Epithelial cell of proximal tubule (primary cell): Measurements from ENCODE around the gene GPRIN1. TPM values are rescaled to one million over a fixed set of nuclear protein-coding genes. Genes with fewer than 3 reads are reported as not detected.

Source experiments
- DNase-seq: peaks from one replicate; pipeline ENCODE4 v3.0.0-alpha.2; 2011; ENCODE audit warnings: low read depth
- H3K4me3 ChIP-seq: 2 replicates; pipeline ENCODE4 v1.5.1; 2011; ENCODE audit warnings: low read depth, mild to moderate bottlenecking, low read length
- total RNA-seq: library from RNA; depleted of rRNA; stranded (reverse); fragments of >200 nt; gene quantifications from 2 replicates; pipeline ENCODE4 v1.2.3, GENCODE V29; 2015
- TF ChIP-seq, protein P1 (sequence below): conservative IDR thresholded peaks from 2 replicates; pipeline ENCODE4 v1.5.1; 2012; ENCODE audit warnings: low read depth, mild to moderate bottlenecking, low read length

Gene GPRIN1
- total RNA-seq, 1 donor from 2014 or later = 34.0 TPM

DNA sequence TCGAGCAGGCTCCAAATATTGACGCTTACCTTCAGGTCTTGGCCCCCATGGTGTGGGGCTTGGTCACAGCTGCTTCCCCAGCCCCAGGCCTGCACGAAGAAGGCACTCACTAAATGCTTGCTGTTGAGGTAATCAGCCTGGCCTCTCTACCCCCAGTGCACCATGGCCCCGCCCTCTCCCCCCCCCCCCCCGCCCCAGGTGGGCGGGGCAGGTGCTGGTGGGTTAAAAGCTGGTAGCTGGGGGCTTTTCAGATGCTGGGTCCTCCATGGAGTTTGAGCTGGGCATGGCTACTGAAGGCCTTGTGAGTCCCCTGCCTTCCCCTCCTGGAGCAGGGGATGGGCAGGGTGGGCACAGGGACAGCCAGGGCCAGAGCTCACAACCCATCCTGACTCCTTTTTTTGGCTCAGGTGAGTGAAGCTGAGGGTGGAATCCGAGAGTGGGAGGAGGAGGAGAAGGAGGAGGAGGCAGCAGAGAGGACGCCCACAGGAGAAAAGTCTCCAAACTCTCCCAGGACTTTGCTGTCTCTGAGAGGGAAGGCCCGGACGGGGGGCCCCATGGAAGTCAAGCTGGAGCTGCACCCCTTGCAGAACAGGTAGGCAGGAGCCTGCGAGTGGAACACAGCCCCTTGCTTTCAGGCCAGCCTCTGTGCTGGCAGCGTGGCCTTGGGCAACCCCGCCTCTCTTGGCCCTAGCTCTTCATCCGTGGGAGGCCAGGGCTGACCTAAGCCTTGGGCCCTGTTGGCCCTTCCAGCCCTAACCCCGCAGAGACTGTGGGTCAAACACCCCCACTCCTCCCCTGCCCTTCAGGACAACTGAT lies 32.9 kb upstream of the GPRIN1 start:
- TF ChIP-seq, protein P1, sequence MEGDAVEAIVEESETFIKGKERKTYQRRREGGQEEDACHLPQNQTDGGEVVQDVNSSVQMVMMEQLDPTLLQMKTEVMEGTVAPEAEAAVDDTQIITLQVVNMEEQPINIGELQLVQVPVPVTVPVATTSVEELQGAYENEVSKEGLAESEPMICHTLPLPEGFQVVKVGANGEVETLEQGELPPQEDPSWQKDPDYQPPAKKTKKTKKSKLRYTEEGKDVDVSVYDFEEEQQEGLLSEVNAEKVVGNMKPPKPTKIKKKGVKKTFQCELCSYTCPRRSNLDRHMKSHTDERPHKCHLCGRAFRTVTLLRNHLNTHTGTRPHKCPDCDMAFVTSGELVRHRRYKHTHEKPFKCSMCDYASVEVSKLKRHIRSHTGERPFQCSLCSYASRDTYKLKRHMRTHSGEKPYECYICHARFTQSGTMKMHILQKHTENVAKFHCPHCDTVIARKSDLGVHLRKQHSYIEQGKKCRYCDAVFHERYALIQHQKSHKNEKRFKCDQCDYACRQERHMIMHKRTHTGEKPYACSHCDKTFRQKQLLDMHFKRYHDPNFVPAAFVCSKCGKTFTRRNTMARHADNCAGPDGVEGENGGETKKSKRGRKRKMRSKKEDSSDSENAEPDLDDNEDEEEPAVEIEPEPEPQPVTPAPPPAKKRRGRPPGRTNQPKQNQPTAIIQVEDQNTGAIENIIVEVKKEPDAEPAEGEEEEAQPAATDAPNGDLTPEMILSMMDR = no peak
- no peak for DNase-seq
- no peak overlapping the region for H3K4me3 ChIP-seq

DNA sequence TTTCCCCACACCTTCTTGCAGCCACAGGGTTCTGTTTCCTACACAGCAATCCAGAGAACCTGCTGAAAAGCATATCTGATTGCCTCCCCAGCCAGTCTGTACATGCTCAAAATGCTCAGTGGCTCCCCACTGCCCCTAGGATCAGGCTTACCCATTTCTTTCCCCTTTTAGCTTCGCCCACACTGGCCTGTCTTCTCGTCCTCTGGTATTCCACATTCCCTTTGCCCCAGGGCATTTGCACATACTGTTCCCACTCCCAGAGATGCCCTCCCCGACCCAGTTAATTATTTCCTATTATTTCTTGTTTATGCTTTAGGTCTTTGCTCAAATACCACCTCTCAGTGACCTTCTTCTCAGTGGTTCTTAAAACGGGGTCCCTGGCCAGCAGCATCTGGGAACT lies 30.7 kb upstream of the GPRIN1 start:
- DNase-seq = no peak
- TF ChIP-seq, protein P1 = no peak
- no peak overlapping the region for H3K4me3 ChIP-seq

DNA sequence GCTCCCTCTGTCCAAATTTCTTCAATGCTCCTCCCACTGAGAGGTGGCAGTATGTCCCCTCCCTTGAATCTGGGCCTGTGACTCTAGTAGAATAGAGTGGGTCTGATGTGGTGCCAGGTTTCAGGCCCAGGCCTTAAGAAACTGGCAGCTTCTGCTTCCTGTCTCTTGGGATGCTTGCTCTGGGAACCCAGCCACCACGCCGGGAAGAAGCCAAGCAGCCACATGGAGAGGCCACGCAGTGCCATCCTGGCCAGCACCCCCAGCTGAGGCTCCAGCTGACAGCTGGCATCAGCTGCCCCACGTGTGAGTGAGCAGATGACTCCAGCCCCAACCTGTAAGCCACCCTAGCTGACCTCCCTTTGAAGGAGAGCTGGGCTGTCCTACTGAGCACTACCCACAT lies 30.0 kb upstream of the GPRIN1 start:
- TF ChIP-seq, protein P1 = no peak
- DNase-seq = no peak
- H3K4me3 ChIP-seq = no peak overlapping the region

DNA sequence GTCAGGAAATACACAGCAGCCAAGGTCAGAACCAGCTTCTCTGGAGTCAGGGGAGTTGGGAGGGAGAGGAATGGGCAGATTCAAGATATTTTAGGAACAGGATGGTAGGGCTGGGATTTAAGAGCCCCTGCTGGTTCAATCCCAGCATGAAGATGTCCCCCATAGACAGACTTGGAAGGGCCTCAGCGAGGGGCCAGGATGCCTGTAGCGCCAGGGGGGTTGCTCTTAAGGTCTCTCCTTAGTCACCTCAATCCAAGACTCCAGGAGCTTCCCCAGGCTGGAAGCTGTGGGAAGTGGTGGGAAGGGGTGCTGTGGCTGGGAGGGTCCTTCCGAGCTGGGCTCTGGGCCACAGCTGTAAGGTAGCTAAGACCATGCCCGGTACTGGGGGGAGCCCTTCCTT lies 29.3 kb upstream of the GPRIN1 start:
- no peak overlapping the region for H3K4me3 ChIP-seq

DNA sequence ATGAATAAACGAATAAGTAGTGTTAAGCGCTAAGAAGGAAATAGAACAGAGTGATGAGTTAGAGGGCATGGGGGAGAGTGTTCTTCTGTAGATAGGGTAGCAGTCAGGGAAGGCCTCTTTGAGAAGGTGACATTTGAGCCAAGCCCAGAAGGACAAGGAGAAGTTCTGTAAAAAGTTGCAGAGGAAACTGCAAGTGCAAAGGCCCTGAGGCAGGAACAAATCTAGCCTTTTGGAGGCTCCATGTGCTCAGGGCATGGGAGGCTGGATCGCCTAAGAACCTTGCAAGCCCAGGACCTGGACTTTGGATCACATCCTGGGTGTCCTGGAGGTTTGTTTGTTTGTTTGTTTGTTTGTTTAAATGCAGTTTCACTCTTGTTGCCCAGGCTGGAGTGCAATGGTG lies 28.5 kb upstream of the GPRIN1 start:
- DNase-seq = no peak
- TF ChIP-seq, protein P1 = no peak
- no peak overlapping the region for H3K4me3 ChIP-seq

More for the DNA sequence above, 29.3 kb upstream of the GPRIN1 start:
- TF ChIP-seq, protein P1 = no peak
- DNase-seq = no peak

DNA sequence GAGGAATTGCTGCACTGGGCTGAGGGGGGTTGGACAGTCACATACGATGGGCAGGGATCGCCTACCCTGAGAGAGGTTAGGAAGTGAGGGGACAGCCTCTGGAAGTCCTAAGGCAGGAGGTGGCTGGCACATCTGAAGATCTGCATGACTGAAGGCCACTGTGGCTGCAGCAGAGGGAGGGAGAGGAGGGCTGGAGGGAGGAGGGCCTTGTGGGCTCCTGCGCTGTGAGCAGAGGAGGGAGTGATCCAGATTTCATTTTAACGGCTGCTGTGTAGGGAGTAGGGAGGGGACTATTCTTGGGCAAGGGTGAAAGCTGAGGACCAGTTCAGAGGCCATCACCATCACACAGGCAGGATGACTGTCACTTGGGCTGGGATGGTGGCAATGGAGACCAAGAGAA lies 27.6 kb upstream of the GPRIN1 start:
- no peak overlapping the region for H3K4me3 ChIP-seq
- DNase-seq = no peak
- TF ChIP-seq, protein P1 = no peak

DNA sequence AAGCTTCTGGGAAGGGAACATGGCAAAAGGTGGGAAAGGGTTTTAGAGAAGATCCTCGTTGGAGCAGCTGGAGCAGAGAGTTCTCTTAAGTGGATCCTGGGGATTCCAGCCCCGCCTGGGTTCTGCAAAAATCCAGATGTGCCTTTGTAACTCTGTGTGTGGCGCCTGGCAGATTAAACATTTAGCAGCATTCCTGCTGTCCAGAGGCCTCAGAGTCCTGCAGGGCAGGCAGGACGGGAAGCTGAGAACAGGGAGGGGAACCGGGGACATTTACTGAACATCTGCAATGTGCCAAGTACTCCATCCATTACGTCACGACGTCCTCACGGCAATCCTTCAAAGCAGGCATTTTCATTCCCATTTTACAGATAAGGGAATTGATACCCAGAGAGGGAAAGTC lies 26.5 kb upstream of the GPRIN1 start:
- TF ChIP-seq, protein P1 = no peak
- no peak for DNase-seq
- no peak overlapping the region for H3K4me3 ChIP-seq
